Lower lobe of right lung (tissue), 2 donors: ENCODE results near the gene PCLO. TPM values are rescaled to one million over a fixed set of nuclear protein-coding genes. Genes with fewer than 3 reads are reported as not detected.

Experiments used
- ATAC-seq, 2 donors: fragments of 200-7000 bp; cut with Tn5 transposase; one replicate each; pipeline ENCODE4 v1.9.1; 2020 to 2022; ENCODE audit warnings: mild to moderate bottlenecking in 2 of 2, moderate library complexity in 2 of 2
- DNase-seq: peaks from one replicate; pipeline ENCODE4 v3.0.0-alpha.2; 2020
- H3K27ac ChIP-seq: fragments of 200-600 bp; one replicate; pipeline ENCODE4 v1.8.0; 2022
- H3K27me3 ChIP-seq: fragments of 200-600 bp; one replicate; pipeline ENCODE4 v1.8.0; 2022; ENCODE audit warnings: low read depth
- H3K36me3 ChIP-seq: fragments of 200-600 bp; one replicate; pipeline ENCODE4 v1.8.0; 2022; ENCODE audit warnings: mild to moderate bottlenecking
- H3K4me1 ChIP-seq: fragments of 200-600 bp; one replicate; pipeline ENCODE4 v1.8.0; 2022
- H3K4me3 ChIP-seq: fragments of 200-600 bp; one replicate; pipeline ENCODE4 v1.8.0; 2022; ENCODE audit warnings: mild to moderate bottlenecking
- H3K9me3 ChIP-seq: fragments of 200-600 bp; one replicate; pipeline ENCODE4 v1.8.0; 2022
- CTCF ChIP-seq: fragments of 200-600 bp; IDR thresholded peaks from one replicate; pipeline ENCODE4 v1.8.0; 2022; ENCODE audit warnings: antibody characterized with exemption, mild to moderate bottlenecking
- intact Hi-C: fragments of 100-400 bp; cut with DNase I; formaldehyde crosslinking; loops from one replicate; pipeline ENCODE4 v1.11.0; 2022
- total RNA-seq: library from RNA; stranded (reverse); fragmentation: NEBNext Ultra II Directional; extraction: Animal tissue kit (Norgen Biotek cat#: 25700); gene quantifications from one replicate; pipeline ENCODE4 v1.2.1, GENCODE V29; 2021
- donor health status: DM: no; HTN: yes; CAD: no; lungs with severe emphysema.

PCLO gene
- total RNA-seq, 1 donor from 2014 or later: 2.9 TPM

GRCh38 chr7:82705517-82706260, 457.0 kb downstream of the PCLO start:
- Histone ChIP-seq H3K27me3 (no peaks in the 10 kb centered on the region), H3K36me3 (no peaks in the 10 kb centered on the region), H3K27ac (no peak overlapping the region), H3K9me3 (no peaks in the 10 kb centered on the region), H3K4me1 (no peaks in the 10 kb centered on the region), H3K4me3 (no peak overlapping the region)
- DNase-seq (no peak), ATAC-seq (no peak)
- intact Hi-C loops: no loop called here
- TF ChIP-seq CTCF: no peak

- H3K27ac ChIP-seq: no peak overlapping the region
- no peaks in the 10 kb centered on the region for H3K36me3 ChIP-seq
- no peak for DNase-seq
- intact Hi-C loops: no loop called here
- no peak for ATAC-seq
- H3K4me1 ChIP-seq: no peaks in the 10 kb centered on the region
- H3K4me3 ChIP-seq: no peak overlapping the region
- TF ChIP-seq CTCF: no peak
- no peaks in the 10 kb centered on the region for H3K9me3 ChIP-seq
- H3K27me3 ChIP-seq: no peaks in the 10 kb centered on the region
Observed at GRCh38 chr7:82704121-82704520, 458.6 kb downstream of the PCLO start.
